NB4 (cell line): Measurements from ENCODE around the gene CCNL1.

ENCODE experiments used
- DNase-seq: peaks from one replicate; pipeline ENCODE4 v3.0.0; 2010; ENCODE audit warnings: low read depth
- H3K4me3 ChIP-seq: one replicate; pipeline ENCODE4 v1.5.1; 2011; ENCODE audit warnings: mild to moderate bottlenecking, low read depth, low read length, moderate library complexity
- MYC ChIP-seq: IDR thresholded peaks from 2 replicates; pipeline ENCODE4 v1.6.1; 2011; ENCODE audit warnings: low read depth, low read length
- POLR2A ChIP-seq: IDR thresholded peaks from 2 replicates; pipeline ENCODE4 v1.6.1; 2011; ENCODE audit warnings: mild to moderate bottlenecking; ENCODE audit not compliant: insufficient read length; ENCODE audit errors: extremely low read depth
- TF ChIP-seq, protein P1 (sequence below): IDR thresholded peaks from 2 replicates; pipeline ENCODE4 v1.6.1; 2011; ENCODE audit warnings: low read depth, low read length
- TF ChIP-seq, protein P2 (sequence below): IDR thresholded peaks from one replicate; pipeline ENCODE4 v1.5.1; 2012; ENCODE audit warnings: low read depth, low read length

CCNL1 gene

DNA sequence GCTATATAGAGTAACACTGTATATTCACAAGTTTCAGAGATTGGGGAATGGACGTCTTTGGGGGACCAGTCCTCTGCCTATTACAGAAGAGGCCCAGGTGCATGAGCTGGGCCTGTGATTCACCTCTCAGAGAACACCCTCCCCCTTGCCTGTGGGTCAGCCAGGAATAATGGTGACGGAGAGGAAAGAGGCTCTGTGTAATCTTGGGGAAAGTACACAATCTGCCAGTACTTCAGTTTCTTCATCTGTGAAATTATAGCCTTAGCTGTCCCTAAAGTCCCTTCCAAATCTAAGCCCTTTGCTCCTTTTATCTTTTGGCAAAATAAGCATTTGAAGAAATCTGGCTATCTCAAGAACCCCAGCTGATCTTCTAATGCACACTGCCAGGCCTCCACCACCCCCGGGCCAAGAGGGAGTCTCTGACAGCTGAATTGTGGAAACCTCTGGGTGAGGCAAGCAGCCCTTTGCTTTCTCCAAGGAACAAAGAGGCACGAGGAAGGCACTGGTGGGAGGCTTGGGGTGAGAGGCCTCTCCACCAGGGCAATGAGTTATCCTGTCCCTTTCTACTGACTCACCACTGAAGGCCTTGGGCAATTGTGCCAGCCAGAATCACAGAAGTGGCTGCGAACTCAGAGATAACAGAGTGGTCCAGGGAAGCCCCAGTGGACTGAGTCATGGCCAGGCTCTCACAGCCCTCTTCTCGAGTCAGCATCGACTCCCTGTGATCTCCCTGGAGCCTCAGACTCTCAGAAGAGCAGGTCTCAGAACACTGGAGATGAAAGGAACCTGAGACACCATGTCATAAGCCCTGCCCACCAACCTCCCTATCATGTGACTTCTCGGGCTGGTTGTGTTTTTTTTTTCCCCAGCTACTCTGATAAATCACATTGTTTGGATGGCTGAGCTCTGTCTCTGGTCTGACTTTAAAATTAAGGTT, 31.8 kb downstream of the CCNL1 start:
- DNase-seq: peak; percentile 79
- H3K4me3 ChIP-seq: no peak overlapping the region
- TF ChIP-seq, protein P1, sequence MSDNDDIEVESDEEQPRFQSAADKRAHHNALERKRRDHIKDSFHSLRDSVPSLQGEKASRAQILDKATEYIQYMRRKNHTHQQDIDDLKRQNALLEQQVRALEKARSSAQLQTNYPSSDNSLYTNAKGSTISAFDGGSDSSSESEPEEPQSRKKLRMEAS: no peak
- TF ChIP-seq, protein P2, sequence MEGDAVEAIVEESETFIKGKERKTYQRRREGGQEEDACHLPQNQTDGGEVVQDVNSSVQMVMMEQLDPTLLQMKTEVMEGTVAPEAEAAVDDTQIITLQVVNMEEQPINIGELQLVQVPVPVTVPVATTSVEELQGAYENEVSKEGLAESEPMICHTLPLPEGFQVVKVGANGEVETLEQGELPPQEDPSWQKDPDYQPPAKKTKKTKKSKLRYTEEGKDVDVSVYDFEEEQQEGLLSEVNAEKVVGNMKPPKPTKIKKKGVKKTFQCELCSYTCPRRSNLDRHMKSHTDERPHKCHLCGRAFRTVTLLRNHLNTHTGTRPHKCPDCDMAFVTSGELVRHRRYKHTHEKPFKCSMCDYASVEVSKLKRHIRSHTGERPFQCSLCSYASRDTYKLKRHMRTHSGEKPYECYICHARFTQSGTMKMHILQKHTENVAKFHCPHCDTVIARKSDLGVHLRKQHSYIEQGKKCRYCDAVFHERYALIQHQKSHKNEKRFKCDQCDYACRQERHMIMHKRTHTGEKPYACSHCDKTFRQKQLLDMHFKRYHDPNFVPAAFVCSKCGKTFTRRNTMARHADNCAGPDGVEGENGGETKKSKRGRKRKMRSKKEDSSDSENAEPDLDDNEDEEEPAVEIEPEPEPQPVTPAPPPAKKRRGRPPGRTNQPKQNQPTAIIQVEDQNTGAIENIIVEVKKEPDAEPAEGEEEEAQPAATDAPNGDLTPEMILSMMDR: no peak
- TF ChIP-seq MYC (no peak), POLR2A (no peak)

DNA sequence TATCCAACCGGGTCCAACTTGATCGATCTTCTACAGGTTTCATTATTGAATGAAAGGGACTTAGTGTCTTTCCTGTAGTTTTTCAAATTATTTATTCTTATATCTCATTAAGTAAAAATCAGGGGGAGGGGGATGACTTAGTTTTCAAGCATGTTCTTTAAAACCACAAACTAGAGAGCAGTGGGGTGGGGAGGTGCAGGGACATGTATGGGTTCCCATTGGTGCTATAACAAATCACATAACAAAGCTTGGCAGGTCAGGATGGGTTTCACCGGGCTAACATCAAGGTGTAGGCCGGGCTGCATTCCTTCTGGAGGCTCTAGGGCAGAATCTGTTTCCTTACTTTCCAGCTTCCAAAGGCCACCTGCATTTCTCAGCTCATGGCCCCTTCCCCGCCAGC, 32.7 kb downstream of the CCNL1 start:
- H3K4me3 ChIP-seq: no peak overlapping the region
- no peak for DNase-seq
- TF ChIP-seq POLR2A: no peak
- TF ChIP-seq, protein P2: no peak
- no peak for TF ChIP-seq MYC
- TF ChIP-seq, protein P1: no peak

DNA sequence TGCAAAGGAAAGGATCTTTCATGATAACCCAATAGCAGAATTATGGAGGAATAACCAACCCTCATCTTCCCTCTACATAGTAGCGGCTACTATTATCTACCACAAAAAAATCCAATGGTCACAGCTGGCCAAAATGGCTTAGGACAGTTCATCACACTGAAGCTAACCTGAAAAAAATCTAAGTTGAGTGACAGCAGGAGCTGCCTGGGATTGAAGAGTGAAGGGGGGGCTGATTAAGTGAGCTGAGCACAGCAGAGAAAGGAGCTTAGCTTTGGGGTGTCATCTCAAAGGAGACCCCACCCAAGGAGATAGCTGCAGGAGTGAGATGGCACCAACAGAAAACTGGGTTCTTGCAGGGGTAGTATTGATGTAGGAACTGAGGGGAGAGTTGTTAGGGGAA, 33.6 kb downstream of the CCNL1 start:
- DNase-seq: no peak
- no peak overlapping the region for H3K4me3 ChIP-seq
- TF ChIP-seq, protein P1: no peak
- TF ChIP-seq POLR2A (no peak), MYC (no peak)
- TF ChIP-seq, protein P2: no peak

DNA sequence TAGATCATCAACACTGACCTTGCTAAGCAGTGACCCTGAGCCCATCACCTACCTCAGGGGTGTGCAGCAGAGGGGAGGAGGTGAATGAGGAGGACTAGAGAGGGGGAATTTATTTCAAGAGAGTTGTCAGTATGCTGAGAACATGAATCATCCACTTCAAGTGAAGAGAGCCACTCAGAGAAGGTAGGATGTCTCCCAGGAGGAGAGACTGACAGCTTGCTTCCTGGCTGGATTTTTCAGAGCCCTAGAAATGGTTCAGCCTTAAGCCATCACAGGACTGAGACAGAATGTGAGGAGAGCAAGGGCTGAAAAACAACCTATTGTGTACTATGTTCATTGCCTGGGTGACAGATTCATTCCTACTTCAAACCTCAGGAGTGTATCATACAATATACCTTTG, 34.8 kb downstream of the CCNL1 start:
- H3K4me3 ChIP-seq: no peak overlapping the region

DNA sequence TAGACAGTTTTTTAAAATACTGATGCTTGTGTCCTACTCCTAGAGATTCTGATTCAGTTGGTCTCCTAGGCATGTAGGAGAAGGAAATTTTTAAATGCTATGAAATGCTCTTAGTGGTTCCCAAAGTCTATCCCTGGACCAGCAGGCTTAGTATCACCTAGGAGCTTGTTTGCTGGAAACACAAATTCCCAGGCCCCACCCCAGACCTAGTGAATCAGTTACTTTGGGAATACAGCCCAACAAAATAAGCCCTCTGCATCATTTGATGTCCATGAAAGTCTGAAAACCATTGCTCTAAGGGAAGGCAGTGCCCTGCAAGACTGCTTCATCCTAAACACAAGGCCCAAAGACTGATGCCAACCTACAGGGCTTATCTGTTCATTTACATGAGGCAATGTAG, 36.3 kb downstream of the CCNL1 start:
- H3K4me3 ChIP-seq: no peak overlapping the region
- TF ChIP-seq, protein P2: no peak
- TF ChIP-seq POLR2A (no peak), MYC (no peak)
- TF ChIP-seq, protein P1: no peak
- no peak for DNase-seq

More for the DNA sequence above, 34.8 kb downstream of the CCNL1 start:
- DNase-seq: no peak
- TF ChIP-seq POLR2A (no peak), MYC (no peak)
- TF ChIP-seq, protein P2: no peak
- TF ChIP-seq, protein P1: no peak
